Activated T-helper 17 cell treated with anti-CD3 and anti-CD28 coated beads, Interleukin-2, amount 50 U/mL, for 72 hours (primary cell): ENCODE data around the gene AQP3. TPM values are rescaled to one million over a fixed set of nuclear protein-coding genes. Genes with fewer than 3 reads are reported as not detected.
"Not testable (repeated sequence)": the region's sequence is repeated elsewhere in the genome, so short reads cannot be mapped to it uniquely, and the experiment has no call there.

Experiments used
- ATAC-seq: fragments of 150-1000 bp; cut with Tn5 transposase; replicated peaks from 2 replicates; pipeline ENCODE4 v1.10.0; 2021; ENCODE audit warnings: mild to moderate bottlenecking, moderate library complexity
- H3K27ac Mint-ChIP-seq: one replicate; pipeline ENCODE4 v1.8.0; 2022; ENCODE audit warnings: mixed read lengths
- H3K27me3 Mint-ChIP-seq: one replicate; pipeline ENCODE4 v1.8.0; 2022; ENCODE audit warnings: mixed read lengths
- H3K36me3 Mint-ChIP-seq: one replicate; pipeline ENCODE4 v1.8.0; 2022; ENCODE audit warnings: low read depth, mild to moderate bottlenecking, mixed read lengths
- H3K4me1 Mint-ChIP-seq: one replicate; pipeline ENCODE4 v1.8.0; 2022; ENCODE audit warnings: mixed read lengths
- H3K4me3 Mint-ChIP-seq: one replicate; pipeline ENCODE4 v1.8.0; 2022; ENCODE audit warnings: mild to moderate bottlenecking, mixed read lengths
- H3K9me3 Mint-ChIP-seq: one replicate; pipeline ENCODE4 v1.8.0; 2022; ENCODE audit warnings: mixed read lengths
- total RNA-seq, 2 donors: library from RNA; stranded (reverse); gene quantifications; one replicate each; pipeline ENCODE4 v1.2.3, GENCODE V29; 2022

AQP3 gene
- total RNA-seq = 10 to 100 TPM; 37.3 to 72.5 TPM

GRCh38 chr9:33446946-33447798 is at the start of gene AQP3:
TSS of gene AQP3 (minus strand) at chr9:33447593. CDS start at chr9:33447530, 63 bp downstream.
- Mint-ChIP-seq H3K4me3 (peak within 1 kb of the TSS; percentile 97), H3K27me3 (no peaks in the 10 kb centered on the region), H3K36me3 (peaks cover 9% of the 10 kb centered on the region), H3K4me1 (peaks cover 37% of the 10 kb centered on the region), H3K27ac (peak within 1 kb of the TSS; percentile 98), H3K9me3 (no peaks in the 10 kb centered on the region)
- peak; percentile 77 for ATAC-seq

- not testable (repeated sequence) for H3K4me1 Mint-ChIP-seq, H3K4me3 Mint-ChIP-seq, H3K36me3 Mint-ChIP-seq, H3K27ac Mint-ChIP-seq, H3K9me3 Mint-ChIP-seq, H3K27me3 Mint-ChIP-seq, ATAC-seq
Observed at GRCh38 chr9:33493819-33494218, 46.4 kb upstream of the AQP3 start.

- no peak overlapping the region for H3K4me3 Mint-ChIP-seq
- no peaks in the 10 kb centered on the region for H3K9me3 Mint-ChIP-seq
- H3K27me3 Mint-ChIP-seq = no peaks in the 10 kb centered on the region
- no peaks in the 10 kb centered on the region for H3K36me3 Mint-ChIP-seq
- H3K27ac Mint-ChIP-seq = no peak overlapping the region
- no peak for ATAC-seq
- H3K4me1 Mint-ChIP-seq = no peaks in the 10 kb centered on the region
Observed at GRCh38 chr9:33489066-33489465, 41.7 kb upstream of the AQP3 start.

GRCh38 chr9:33485312-33485711 is 37.9 kb upstream of the AQP3 start:
- not testable (repeated sequence) for H3K27ac Mint-ChIP-seq, H3K27me3 Mint-ChIP-seq, ATAC-seq, H3K4me1 Mint-ChIP-seq, H3K4me3 Mint-ChIP-seq, H3K36me3 Mint-ChIP-seq, H3K9me3 Mint-ChIP-seq

- no peaks in the 10 kb centered on the region for H3K9me3 Mint-ChIP-seq
- ATAC-seq = no peak
Observed at GRCh38 chr9:33480976-33481375, 33.6 kb upstream of the AQP3 start.

GRCh38 chr9:33480106-33480505 is 32.7 kb upstream of the AQP3 start:
- H3K4me1 Mint-ChIP-seq = no peaks in the 10 kb centered on the region
- no peak for ATAC-seq
- no peaks in the 10 kb centered on the region for H3K9me3 Mint-ChIP-seq
- no peak overlapping the region for H3K4me3 Mint-ChIP-seq
- H3K27me3 Mint-ChIP-seq = no peaks in the 10 kb centered on the region
- H3K27ac Mint-ChIP-seq = no peak overlapping the region
- H3K36me3 Mint-ChIP-seq = no peaks in the 10 kb centered on the region

More at GRCh38 chr9:33480976-33481375, 33.6 kb upstream of the AQP3 start:
- Mint-ChIP-seq H3K4me1 (no peaks in the 10 kb centered on the region), H3K27ac (no peak overlapping the region), H3K36me3 (no peaks in the 10 kb centered on the region), H3K4me3 (no peak overlapping the region), H3K27me3 (no peaks in the 10 kb centered on the region)

GRCh38 chr9:33476503-33476902 is 29.1 kb upstream of the AQP3 start:
- Mint-ChIP-seq H3K4me3 (no peak overlapping the region), H3K4me1 (peaks cover 3% of the 10 kb centered on the region)
- no peak for ATAC-seq

GRCh38 chr9:33475357-33475756 is 28.0 kb upstream of the AQP3 start:
- Mint-ChIP-seq H3K4me1 (peaks cover 6% of the 10 kb centered on the region), H3K27ac (no peak overlapping the region), H3K4me3 (no peak overlapping the region), H3K9me3 (no peaks in the 10 kb centered on the region), H3K27me3 (no peaks in the 10 kb centered on the region), H3K36me3 (peaks cover 27% of the 10 kb centered on the region)
- no peak for ATAC-seq

More at GRCh38 chr9:33476503-33476902, 29.1 kb upstream of the AQP3 start:
- H3K9me3 Mint-ChIP-seq = no peaks in the 10 kb centered on the region
- H3K36me3 Mint-ChIP-seq = peaks cover 15% of the 10 kb centered on the region
- no peak overlapping the region for H3K27ac Mint-ChIP-seq
- no peaks in the 10 kb centered on the region for H3K27me3 Mint-ChIP-seq

- Mint-ChIP-seq H3K4me1 (peaks cover 6% of the 10 kb centered on the region), H3K4me3 (peak within 1 kb of the TSS; percentile 87), H3K9me3 (no peaks in the 10 kb centered on the region), H3K27ac (peak within 1 kb of the TSS; percentile 89), H3K36me3 (peaks cover 42% of the 10 kb centered on the region), H3K27me3 (no peaks in the 10 kb centered on the region)
- peak; percentile 100 for ATAC-seq
Observed at GRCh38 chr9:33473643-33474352, 26.4 kb upstream of the AQP3 start, which contains the start of gene NOL6. TSS of gene NOL6 (minus strand) at chr9:33473924. CDS start at chr9:33473842, 82 bp downstream.

- H3K4me1 Mint-ChIP-seq = peaks cover 6% of the 10 kb centered on the region
- no peak for ATAC-seq
- no peaks in the 10 kb centered on the region for H3K9me3 Mint-ChIP-seq
- H3K36me3 Mint-ChIP-seq = peaks cover 50% of the 10 kb centered on the region
- no peaks in the 10 kb centered on the region for H3K27me3 Mint-ChIP-seq
- H3K27ac Mint-ChIP-seq = peak overlapping the region; percentile 89
- peak overlapping the region; percentile 87 for H3K4me3 Mint-ChIP-seq
Observed at GRCh38 chr9:33472881-33473615, 25.7 kb upstream of the AQP3 start.

GRCh38 chr9:33472171-33472880 is 24.9 kb upstream of the AQP3 start:
- Mint-ChIP-seq H3K9me3 (no peaks in the 10 kb centered on the region), H3K27me3 (no peaks in the 10 kb centered on the region), H3K36me3 (peaks cover 57% of the 10 kb centered on the region), H3K4me1 (peaks cover 6% of the 10 kb centered on the region), H3K27ac (peak overlapping the region; percentile 89), H3K4me3 (peak overlapping the region; percentile 87)
- ATAC-seq = no peak

GRCh38 chr9:33471361-33471760 is 24.0 kb upstream of the AQP3 start:
- H3K27me3 Mint-ChIP-seq = no peaks in the 10 kb centered on the region
- H3K36me3 Mint-ChIP-seq = peaks cover 66% of the 10 kb centered on the region
- peak overlapping the region; percentile 89 for H3K27ac Mint-ChIP-seq
- H3K4me1 Mint-ChIP-seq = peaks cover 6% of the 10 kb centered on the region
- H3K9me3 Mint-ChIP-seq = no peaks in the 10 kb centered on the region
- no peak for ATAC-seq
- H3K4me3 Mint-ChIP-seq = peak overlapping the region; percentile 87

- Mint-ChIP-seq H3K4me1 (peaks cover 6% of the 10 kb centered on the region), H3K27ac (peak overlapping the region; percentile 64), H3K4me3 (no peak overlapping the region), H3K36me3 (peaks cover 81% of the 10 kb centered on the region), H3K9me3 (no peaks in the 10 kb centered on the region), H3K27me3 (no peaks in the 10 kb centered on the region)
- no peak for ATAC-seq
Observed at GRCh38 chr9:33469891-33470290, 22.5 kb upstream of the AQP3 start.
